ENCODE data around the gene KCNG2. TPM values are rescaled to one million over a fixed set of nuclear protein-coding genes. Genes with fewer than 3 reads are reported as not detected.

The KCNG2 gene
- total RNA-seq, 1 donor from 2014 or later = not detected

- peaks cover 84% of the 10 kb centered on the region for H3K27me3 Mint-ChIP-seq (ENCODE audit: low read depth)
- no peaks in the 10 kb centered on the region for H3K36me3 Mint-ChIP-seq (ENCODE audit: low read depth)
- DNase-seq (ENCODE audit: low read depth, low spot score) = no peak
- H3K4me1 Mint-ChIP-seq = peaks cover 9% of the 10 kb centered on the region
- H3K4me3 Mint-ChIP-seq = peak overlapping the region; percentile 17
- no peak for TF ChIP-seq CTCF (conservative IDR thresholded peaks at IDR 0.05)
- no peaks in the 10 kb centered on the region for H3K9me3 Mint-ChIP-seq
- no peak overlapping the region for H3K27ac Mint-ChIP-seq (ENCODE audit: unreplicated experiment)
Measured at GRCh38 chr18:79794846-79795245, 2.9 kb upstream of the KCNG2 start.

- H3K36me3 Mint-ChIP-seq (ENCODE audit: low read depth) = no peaks in the 10 kb centered on the region
- H3K4me3 Mint-ChIP-seq = no peak overlapping the region
- H3K4me1 Mint-ChIP-seq = peaks cover 9% of the 10 kb centered on the region
- no peak for TF ChIP-seq CTCF (conservative IDR thresholded peaks at IDR 0.05)
- H3K27me3 Mint-ChIP-seq (ENCODE audit: low read depth) = peaks cover 84% of the 10 kb centered on the region
- no peak for DNase-seq (ENCODE audit: low read depth, low spot score)
- H3K27ac Mint-ChIP-seq (ENCODE audit: unreplicated experiment) = no peak overlapping the region
- H3K9me3 Mint-ChIP-seq = no peaks in the 10 kb centered on the region
Measured at GRCh38 chr18:79795446-79795845, 2.3 kb upstream of the KCNG2 start.

DNA sequence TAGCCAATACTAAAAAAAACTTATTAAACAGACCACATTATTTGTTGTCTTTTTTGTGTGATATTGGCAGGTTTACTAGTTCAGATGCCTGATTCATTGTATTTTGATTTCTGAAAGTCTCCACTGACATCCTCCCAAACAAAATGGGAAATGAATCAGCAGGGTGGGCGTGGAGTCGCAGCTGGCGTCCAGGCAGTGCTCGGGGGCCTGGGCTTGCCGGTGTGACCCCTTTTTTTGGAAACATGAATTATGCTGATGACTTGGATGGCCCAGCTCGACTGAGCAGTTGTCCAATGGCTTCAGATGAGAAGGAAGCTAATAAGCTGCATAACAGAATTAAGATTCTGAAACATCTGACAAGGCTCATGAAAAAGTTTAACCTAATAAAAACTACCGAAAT lies 1.7 kb upstream of the KCNG2 start:
- Mint-ChIP-seq H3K4me1 (peaks cover 9% of the 10 kb centered on the region), H3K4me3 (peak overlapping the region; percentile 18), H3K36me3 (ENCODE audit: low read depth) (no peaks in the 10 kb centered on the region), H3K27me3 (ENCODE audit: low read depth) (peaks cover 84% of the 10 kb centered on the region), H3K9me3 (no peaks in the 10 kb centered on the region), H3K27ac (ENCODE audit: unreplicated experiment) (no peak overlapping the region)
- TF ChIP-seq CTCF (conservative IDR thresholded peaks at IDR 0.05) = no peak
- no peak for DNase-seq (ENCODE audit: low read depth, low spot score)

- no peaks in the 10 kb centered on the region for H3K9me3 Mint-ChIP-seq
- DNase-seq (ENCODE audit: low read depth, low spot score) = no peak
- no peak for TF ChIP-seq CTCF (conservative IDR thresholded peaks at IDR 0.05)
- peaks cover 9% of the 10 kb centered on the region for H3K4me1 Mint-ChIP-seq
- peak overlapping the region; percentile 61 for H3K4me3 Mint-ChIP-seq
- H3K36me3 Mint-ChIP-seq (ENCODE audit: low read depth) = no peaks in the 10 kb centered on the region
- H3K27me3 Mint-ChIP-seq (ENCODE audit: low read depth) = peaks cover 84% of the 10 kb centered on the region
- no peak overlapping the region for H3K27ac Mint-ChIP-seq (ENCODE audit: unreplicated experiment)
Measured at GRCh38 chr18:79796531-79797405, 970 bp upstream of the KCNG2 start.

- Mint-ChIP-seq H3K27me3 (ENCODE audit: low read depth) (peaks cover 72% of the 10 kb centered on the region), H3K36me3 (ENCODE audit: low read depth) (no peaks in the 10 kb centered on the region), H3K9me3 (no peaks in the 10 kb centered on the region), H3K4me1 (peaks cover 9% of the 10 kb centered on the region), H3K27ac (ENCODE audit: unreplicated experiment) (no peak overlapping the region), H3K4me3 (peak overlapping the region; percentile 34)
- TF ChIP-seq CTCF (conservative IDR thresholded peaks at IDR 0.05) = no peak
- DNase-seq (ENCODE audit: low read depth, low spot score) = no peak
Measured at GRCh38 chr18:79798346-79798998, 734 bp downstream of the KCNG2 start.
